BE2C (cell line): Measurements from ENCODE around the gene SLC6A13.

Experiments used
- DNase-seq: peaks from one replicate; pipeline ENCODE4 v3.0.0-alpha.2; 2020
- H3K27me3 ChIP-seq: fragments of 250-450 bp; sonication (Bioruptor Pico); 2 replicates; pipeline ENCODE4 v1.5.1; 2020; ENCODE audit warnings: mild to moderate bottlenecking
- H3K36me3 ChIP-seq: fragments of 250-450 bp; sonication (Bioruptor Pico); 2 replicates; pipeline ENCODE4 v1.5.1; 2020; ENCODE audit warnings: mild to moderate bottlenecking
- H3K4me1 ChIP-seq: fragments of 250-450 bp; sonication (Bioruptor Pico); 2 replicates; pipeline ENCODE4 v1.5.1; 2020
- H3K4me3 ChIP-seq: 2 replicates; pipeline ENCODE4 v1.5.1; 2011; ENCODE audit warnings: low read depth, low read length
- H3K9me3 ChIP-seq: fragments of 250-450 bp; sonication (Bioruptor Pico); 2 replicates; pipeline ENCODE4 v1.5.1; 2020
- TF ChIP-seq, protein P1 (sequence below): IDR thresholded peaks from 2 replicates; pipeline ENCODE4 v1.5.1; 2012; ENCODE audit warnings: mild to moderate bottlenecking, low read depth, low read length

The SLC6A13 gene

DNA sequence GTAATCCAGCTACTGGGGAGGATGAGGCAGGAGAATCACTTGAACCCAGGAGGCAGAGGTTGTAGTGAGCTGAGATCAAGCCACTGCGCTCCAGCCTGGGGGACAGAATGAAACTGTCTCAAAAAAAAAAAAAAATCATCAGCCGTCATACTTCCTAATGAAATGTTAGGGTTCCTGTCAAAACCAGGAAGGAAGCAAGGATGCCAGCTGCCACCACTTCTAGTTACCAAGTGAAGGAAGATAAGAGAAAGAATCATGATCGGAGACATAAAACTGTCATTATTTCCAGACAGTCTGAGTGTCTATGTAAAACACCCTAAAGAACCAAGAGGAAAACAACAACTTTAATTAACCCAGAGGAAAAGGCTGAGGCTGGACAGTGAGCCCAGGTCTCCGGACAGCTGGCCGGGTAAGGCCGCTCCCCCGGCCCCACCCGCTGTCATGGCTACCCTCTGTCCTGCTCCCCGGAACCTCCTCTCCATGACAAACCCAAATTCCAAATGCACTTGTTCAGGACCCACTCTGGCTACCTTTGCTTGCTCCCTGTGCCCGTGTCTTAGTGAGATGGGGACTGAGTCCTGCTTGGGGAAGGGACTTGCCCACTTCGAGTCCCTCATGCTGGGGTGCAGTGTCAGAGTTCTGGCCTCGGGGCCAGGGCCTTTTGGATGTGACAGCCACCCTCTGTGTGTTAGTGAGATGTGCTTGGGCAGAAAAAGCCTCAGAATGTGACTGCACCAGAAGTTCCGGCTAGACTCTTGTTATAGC is 77.6 kb downstream of the SLC6A13 start:
- TF ChIP-seq, protein P1, sequence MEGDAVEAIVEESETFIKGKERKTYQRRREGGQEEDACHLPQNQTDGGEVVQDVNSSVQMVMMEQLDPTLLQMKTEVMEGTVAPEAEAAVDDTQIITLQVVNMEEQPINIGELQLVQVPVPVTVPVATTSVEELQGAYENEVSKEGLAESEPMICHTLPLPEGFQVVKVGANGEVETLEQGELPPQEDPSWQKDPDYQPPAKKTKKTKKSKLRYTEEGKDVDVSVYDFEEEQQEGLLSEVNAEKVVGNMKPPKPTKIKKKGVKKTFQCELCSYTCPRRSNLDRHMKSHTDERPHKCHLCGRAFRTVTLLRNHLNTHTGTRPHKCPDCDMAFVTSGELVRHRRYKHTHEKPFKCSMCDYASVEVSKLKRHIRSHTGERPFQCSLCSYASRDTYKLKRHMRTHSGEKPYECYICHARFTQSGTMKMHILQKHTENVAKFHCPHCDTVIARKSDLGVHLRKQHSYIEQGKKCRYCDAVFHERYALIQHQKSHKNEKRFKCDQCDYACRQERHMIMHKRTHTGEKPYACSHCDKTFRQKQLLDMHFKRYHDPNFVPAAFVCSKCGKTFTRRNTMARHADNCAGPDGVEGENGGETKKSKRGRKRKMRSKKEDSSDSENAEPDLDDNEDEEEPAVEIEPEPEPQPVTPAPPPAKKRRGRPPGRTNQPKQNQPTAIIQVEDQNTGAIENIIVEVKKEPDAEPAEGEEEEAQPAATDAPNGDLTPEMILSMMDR, result no peak
- Histone ChIP-seq H3K27me3 (no peaks in the 10 kb centered on the region), H3K4me1 (no peaks in the 10 kb centered on the region), H3K9me3 (no peaks in the 10 kb centered on the region), H3K4me3 (no peak overlapping the region), H3K36me3 (no peaks in the 10 kb centered on the region)
- DNase-seq, result no peak

DNA sequence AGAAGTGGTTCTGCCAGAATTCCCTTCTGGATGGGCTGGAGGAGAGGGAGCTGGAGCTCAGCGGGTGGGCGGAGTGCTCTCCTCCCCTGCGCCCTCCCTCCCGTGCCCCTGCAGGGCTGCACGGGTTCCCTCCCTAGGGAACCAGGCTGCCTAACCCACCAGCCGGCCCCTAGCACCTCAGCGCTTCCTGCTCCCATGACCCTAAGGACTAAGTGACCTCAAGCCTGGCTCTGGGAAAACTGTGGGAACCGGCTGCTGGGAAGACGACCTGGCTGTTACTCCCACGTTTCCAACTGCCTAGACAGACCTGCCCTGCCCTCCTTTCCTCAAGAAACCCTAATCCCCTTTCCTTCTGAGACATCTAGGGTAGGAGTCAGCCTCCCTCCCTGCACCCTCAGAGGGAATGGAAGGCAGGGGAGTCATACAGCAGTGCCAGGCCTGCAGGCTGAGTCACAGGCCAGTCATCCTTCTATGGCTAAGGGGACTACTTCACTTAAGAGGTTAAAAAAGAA is 80.2 kb downstream of the SLC6A13 start:
- H3K27me3 ChIP-seq, result no peaks in the 10 kb centered on the region
- no peak overlapping the region for H3K4me3 ChIP-seq
- no peaks in the 10 kb centered on the region for H3K36me3 ChIP-seq
- peak; percentile 14 for DNase-seq
- no peaks in the 10 kb centered on the region for H3K9me3 ChIP-seq
- TF ChIP-seq, protein P1, result no peak
- H3K4me1 ChIP-seq, result no peaks in the 10 kb centered on the region

DNA sequence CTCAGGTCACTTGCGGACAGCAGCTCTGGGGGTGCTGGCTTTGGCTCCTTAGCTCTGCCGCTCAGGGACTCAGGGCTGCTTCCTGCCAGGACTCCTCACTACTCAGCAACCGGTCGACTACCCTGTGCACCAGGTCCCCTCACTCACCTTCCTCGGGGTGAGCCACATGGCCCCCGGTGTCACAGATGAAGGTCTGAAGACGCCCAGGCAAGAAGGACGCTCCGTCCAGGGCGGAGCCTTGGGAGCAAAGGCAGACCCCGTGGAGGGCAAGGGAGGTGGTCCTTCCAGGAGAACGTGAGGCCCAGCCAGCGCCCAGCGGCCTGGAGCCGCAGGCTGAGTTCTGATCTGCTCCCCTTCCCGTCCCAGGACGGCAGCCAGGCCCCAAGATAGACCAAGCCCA is 80.7 kb downstream of the SLC6A13 start:
- DNase-seq, result no peak
- no peaks in the 10 kb centered on the region for H3K36me3 ChIP-seq
- H3K4me1 ChIP-seq, result peaks cover under 1% of the 10 kb centered on the region
- no peaks in the 10 kb centered on the region for H3K9me3 ChIP-seq
- TF ChIP-seq, protein P1, result no peak
- no peaks in the 10 kb centered on the region for H3K27me3 ChIP-seq
- no peak overlapping the region for H3K4me3 ChIP-seq

DNA sequence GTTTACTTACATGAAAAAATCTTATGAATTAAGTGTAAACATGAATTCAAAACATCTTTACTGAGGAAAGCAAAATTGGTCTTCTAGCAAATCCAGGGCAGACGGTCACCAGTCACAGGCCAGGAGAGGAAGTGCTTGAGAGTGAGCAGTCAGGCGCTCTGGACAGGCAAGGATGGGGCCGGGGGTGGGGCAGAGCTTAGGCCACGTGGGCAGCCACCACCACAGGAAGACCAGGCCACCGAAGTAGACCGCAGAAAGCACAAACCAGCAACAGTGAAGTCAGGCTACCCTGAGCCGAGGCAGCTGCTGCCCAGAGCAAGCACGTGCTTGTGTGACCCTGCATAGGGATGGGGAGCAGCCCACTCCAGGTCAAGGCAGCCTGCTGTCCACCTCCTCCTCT is 82.2 kb downstream of the SLC6A13 start:
- no peak overlapping the region for H3K4me3 ChIP-seq
- no peaks in the 10 kb centered on the region for H3K36me3 ChIP-seq
- TF ChIP-seq, protein P1, result no peak
- peaks cover 13% of the 10 kb centered on the region for H3K4me1 ChIP-seq
- no peak for DNase-seq
- H3K27me3 ChIP-seq, result no peaks in the 10 kb centered on the region
- H3K9me3 ChIP-seq, result no peaks in the 10 kb centered on the region

DNA sequence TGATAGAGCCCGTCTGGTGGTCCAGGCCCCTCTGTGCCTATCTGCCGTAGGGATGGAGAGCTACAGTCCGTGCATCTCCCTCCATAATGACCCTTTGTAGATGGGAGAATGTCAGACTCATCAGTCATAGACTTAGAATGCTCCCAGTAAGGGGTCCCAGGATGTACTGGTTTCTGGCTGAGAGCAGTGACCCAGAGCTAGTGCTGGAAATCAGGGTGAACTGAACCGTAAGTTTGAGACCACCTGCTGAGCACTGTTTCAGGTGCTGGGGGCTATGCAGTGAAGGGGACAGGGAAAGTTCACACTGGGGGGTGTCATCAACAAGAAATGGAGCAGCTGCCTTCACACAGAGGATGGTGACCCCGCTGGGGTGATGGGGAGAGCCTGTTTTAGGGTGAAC is 82.8 kb downstream of the SLC6A13 start:
- TF ChIP-seq, protein P1, result no peak

DNA sequence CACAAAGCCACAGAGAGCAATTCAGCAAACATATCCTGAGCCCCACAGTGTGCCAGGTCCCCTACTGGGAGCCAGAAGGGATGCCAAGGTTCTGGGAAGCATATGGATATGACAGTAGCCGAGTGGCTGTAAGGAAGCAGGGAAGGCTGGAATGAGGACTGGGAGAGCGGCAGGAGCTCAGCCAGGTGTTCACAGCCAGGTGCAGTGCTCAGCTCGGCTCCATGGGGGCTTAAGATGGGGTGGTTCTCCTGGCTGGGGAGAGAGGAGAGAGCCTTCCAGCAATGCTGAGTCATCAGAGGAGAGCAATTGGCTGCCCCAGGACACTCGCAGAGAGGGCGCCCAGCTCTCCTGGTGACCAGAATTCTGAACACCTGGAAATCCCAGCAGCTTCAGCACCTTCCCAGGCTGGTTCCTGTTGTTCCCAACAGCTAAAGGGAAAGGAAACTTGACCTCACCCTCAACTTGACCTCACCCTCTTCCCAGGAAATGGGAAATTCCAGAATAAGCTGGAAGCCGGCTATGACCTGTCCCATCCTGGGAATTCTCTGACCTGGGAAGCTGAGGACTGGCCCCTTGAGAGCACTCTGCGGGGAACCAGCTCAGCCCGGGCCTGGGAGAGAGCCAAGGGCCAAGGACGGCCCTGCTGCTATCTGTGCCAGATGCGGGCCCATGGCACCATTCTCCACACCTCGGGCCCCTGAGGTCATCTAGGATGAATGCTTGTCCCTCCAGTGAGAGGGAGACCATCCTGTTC is 83.3 kb downstream of the SLC6A13 start:
- no peaks in the 10 kb centered on the region for H3K36me3 ChIP-seq
- TF ChIP-seq, protein P1, result no peak
- H3K4me1 ChIP-seq, result peaks cover 20% of the 10 kb centered on the region
- DNase-seq, result no peak
- H3K27me3 ChIP-seq, result no peaks in the 10 kb centered on the region
- no peaks in the 10 kb centered on the region for H3K9me3 ChIP-seq
- H3K4me3 ChIP-seq, result no peak overlapping the region

More for the DNA sequence above, 82.8 kb downstream of the SLC6A13 start:
- no peaks in the 10 kb centered on the region for H3K27me3 ChIP-seq
- H3K36me3 ChIP-seq, result no peaks in the 10 kb centered on the region
- H3K4me1 ChIP-seq, result peaks cover 19% of the 10 kb centered on the region
- H3K4me3 ChIP-seq, result no peak overlapping the region
- H3K9me3 ChIP-seq, result no peaks in the 10 kb centered on the region
- DNase-seq, result no peak
